ENCODE data around the gene FSCN2.

- peak; percentile 88 for TF ChIP-seq POLR2AphosphoS5 (IDR thresholded peaks at IDR 0.05; ENCODE audit: low read depth, low read length)
- no peak for TF ChIP-seq CTCF (IDR thresholded peaks at IDR 0.05)
- TF ChIP-seq TCF7L2 (IDR thresholded peaks at IDR 0.05; ENCODE audit: low read depth, low read length), result peak; percentile 38; the same call in 1 of the 2 replicates
- TF ChIP-seq SIN3A (IDR thresholded peaks at IDR 0.05; ENCODE audit: borderline replicate concordance, insufficient read depth, low read depth, low read length), result no peak
- TF ChIP-seq, protein P1, sequence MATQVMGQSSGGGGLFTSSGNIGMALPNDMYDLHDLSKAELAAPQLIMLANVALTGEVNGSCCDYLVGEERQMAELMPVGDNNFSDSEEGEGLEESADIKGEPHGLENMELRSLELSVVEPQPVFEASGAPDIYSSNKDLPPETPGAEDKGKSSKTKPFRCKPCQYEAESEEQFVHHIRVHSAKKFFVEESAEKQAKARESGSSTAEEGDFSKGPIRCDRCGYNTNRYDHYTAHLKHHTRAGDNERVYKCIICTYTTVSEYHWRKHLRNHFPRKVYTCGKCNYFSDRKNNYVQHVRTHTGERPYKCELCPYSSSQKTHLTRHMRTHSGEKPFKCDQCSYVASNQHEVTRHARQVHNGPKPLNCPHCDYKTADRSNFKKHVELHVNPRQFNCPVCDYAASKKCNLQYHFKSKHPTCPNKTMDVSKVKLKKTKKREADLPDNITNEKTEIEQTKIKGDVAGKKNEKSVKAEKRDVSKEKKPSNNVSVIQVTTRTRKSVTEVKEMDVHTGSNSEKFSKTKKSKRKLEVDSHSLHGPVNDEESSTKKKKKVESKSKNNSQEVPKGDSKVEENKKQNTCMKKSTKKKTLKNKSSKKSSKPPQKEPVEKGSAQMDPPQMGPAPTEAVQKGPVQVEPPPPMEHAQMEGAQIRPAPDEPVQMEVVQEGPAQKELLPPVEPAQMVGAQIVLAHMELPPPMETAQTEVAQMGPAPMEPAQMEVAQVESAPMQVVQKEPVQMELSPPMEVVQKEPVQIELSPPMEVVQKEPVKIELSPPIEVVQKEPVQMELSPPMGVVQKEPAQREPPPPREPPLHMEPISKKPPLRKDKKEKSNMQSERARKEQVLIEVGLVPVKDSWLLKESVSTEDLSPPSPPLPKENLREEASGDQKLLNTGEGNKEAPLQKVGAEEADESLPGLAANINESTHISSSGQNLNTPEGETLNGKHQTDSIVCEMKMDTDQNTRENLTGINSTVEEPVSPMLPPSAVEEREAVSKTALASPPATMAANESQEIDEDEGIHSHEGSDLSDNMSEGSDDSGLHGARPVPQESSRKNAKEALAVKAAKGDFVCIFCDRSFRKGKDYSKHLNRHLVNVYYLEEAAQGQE (IDR thresholded peaks at IDR 0.05; ENCODE audit: insufficient read depth in 1 of 2, low read depth in 2 of 2, low read length in 1 of 2), result no peak
Measured at GRCh38 chr17:81553018-81553615, 24.9 kb downstream of the FSCN2 start.

All from Panc1 (cell line).